GM19467 (cell line): Measurements from ENCODE around the gene SEMA7A.

Source experiments
- ATAC-seq: cut with Tn5 transposase; IDR thresholded peaks from one replicate; pipeline ENCODE4 v1.9.1; 2021; ENCODE audit warnings: mild to moderate bottlenecking, moderate library complexity; ENCODE audit not compliant: unreplicated experiment

Gene SEMA7A

DNA sequence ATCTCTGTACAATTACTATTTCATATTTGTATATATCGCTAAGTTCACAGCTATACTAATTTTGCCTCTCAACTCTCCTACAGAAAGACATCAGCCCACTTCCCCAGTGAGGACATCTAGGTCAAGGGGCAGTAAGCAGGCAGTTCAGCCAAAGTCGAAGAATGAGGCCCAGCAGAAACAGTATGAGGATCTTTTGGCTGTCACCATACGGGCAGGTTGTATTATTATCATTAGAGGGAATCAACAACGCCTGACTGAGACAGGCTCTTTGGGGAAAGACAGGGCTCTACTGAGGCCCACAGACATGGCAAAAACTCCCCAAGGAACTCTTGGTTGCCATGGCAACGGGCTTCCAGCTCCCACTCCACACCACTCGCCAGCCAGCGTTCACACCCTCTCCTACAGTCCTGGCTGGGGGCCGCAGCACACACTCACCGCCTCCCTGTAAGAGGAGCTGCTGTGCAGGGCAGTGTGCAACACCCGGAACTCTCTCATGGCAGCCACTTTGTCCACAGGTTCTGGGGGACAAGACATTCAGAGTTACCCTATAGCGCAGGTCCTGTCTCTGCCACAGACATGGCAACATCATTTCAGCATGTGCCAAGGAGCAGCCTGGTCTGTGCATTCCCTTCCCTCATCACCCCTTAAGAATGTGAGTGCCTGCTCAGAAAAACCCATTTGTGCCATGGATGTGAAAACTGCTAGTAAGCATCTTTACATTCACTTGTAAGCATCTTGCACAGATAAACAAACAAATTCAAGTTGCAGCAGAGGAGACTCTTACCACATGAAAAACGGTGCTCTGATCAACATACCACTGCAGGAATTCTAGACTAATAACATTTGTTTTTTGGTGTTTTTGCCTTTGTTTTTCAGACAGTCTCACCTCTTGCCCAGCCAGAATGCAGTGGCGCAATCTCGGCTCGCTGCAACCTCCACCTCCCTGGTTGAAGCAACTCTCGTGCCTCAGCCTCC, 18.4 kb upstream of the SEMA7A start:
- ATAC-seq: no peak

DNA sequence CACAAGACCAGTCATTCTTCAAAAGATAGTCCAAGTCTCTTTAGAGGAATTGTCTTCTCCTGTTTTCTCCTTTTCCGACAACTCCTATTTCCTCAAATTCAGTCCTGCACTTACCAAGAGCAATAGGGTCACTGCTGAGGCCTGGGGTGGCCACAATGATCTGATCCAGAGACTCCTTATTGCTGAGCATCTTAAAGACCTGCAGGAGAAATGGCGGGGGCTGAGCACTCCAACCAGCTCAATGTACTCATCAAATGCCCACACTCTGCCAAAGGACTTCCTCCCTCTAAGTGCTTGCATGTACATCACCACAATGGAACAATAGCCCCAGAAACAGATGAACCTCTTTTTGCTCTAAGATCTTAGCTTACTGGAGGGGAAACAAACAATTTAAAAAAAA, 17.6 kb upstream of the SEMA7A start:
- no peak for ATAC-seq

DNA sequence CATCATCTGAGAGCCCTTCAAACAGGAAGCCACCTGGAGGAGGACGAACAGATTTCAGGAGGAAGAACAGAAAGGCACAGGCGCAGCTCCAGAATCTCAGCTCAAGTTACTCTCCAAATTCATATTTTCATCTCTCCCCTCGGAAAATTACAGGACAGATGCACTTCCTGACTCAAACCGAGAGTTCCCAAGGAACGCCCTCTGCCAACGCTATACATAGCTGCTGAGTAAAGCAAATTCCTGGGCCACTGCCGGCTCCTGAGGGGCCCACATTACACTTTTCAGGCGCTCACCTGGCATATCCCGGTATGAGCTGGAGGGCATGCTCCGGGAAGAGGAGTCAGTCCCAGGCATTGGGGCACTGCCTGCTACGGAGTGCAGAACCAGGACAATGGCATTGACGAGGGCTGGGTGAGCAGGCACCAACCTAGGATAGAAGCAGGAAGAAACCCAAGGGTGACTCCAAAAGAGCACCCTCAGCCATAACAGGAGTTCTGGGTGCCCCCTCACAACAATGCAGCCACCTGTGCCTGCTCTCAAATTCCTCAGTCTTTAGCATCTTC, 16.0 kb upstream of the SEMA7A start:
- no peak for ATAC-seq

GRCh38 chr15:74449095-74449494, 15.3 kb upstream of the SEMA7A start:
- ATAC-seq: no peak

DNA sequence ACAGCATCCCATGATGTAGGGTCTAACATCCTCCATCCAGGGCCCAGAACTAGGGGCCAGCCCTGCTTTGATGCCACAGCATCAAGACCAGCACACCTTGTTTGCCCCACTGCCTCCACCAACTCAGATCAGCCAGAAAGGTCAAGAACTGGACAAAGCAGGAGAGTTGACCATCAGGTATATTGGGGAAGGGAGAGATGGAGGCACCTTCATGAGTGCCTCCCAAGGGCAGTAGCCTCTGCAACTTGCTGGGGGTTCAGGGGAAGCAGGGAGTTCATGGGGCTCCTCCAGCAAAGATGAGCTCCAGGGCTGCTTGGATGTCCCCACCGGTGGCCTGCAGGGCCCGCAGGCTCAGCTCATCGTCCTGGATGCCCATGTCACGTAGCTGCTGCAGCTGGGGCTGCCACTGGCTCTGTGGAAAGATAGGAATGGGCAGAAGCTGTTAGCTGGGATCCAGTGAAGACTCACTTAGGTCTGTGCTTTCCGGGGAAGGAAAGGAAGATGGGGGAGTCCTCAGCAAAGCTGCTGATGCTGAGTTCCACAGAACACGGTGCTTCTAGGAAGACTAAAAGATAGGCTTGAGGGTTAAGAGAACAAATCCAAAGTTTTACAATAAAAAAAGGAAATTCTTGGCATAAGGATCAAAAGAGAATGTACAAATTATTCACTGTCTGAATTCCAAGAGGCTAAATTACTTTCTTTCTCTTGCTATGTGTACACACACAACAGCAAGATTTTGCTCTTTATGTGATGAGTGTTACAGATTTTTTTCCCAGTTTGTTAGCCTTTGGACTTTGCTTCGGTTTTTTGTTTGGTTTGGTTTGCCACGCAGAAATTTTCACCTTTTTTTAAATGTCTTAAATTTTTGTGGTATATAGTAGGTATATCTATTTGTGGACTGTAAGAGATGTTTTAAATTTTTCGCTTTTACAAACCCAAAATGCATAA, 12.3 kb upstream of the SEMA7A start:
- ATAC-seq: no peak

- ATAC-seq: no peak
Measured at GRCh38 chr15:74444106-74445062, 10.6 kb upstream of the SEMA7A start.

DNA sequence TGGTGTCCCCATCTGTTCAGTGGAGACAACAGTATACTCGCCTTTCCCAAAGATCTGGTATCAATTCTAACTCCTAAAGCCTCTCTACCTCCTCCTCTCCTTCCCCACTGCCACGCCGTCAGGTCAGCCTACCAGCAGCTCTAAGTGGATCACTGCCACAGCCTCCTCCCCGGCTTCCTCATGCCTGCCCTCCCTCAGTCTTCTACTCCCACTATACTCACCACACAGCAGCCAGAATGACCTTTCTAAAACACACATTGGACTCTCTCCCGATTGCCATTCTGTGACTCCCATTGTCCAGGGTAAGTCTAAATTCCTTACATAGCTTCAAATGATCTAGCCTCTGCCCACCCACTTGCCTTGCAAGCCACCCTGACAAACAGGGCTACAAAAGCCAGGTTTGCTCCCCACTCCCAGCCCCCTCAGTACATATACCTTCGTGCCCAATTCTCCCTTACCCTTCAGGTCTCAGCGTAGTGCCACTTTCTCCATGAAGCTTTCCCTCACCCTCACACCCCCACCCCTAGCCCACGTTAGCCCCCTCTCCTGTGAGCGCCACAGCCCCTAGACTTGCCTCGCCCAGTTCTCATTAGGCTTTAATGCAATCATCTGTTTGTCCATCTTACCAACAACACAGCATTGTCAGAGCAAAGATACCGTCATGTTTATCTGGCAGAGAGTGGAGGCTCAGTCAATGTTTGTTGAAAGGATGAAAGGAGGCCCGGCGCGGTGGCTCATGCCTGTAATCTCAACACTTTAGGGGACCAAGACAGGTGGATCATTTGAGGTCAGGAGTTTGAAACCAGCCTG, 9.5 kb upstream of the SEMA7A start:
- no peak for ATAC-seq

- no peak for ATAC-seq
Measured at GRCh38 chr15:74442604-74443003, 8.8 kb upstream of the SEMA7A start.

DNA sequence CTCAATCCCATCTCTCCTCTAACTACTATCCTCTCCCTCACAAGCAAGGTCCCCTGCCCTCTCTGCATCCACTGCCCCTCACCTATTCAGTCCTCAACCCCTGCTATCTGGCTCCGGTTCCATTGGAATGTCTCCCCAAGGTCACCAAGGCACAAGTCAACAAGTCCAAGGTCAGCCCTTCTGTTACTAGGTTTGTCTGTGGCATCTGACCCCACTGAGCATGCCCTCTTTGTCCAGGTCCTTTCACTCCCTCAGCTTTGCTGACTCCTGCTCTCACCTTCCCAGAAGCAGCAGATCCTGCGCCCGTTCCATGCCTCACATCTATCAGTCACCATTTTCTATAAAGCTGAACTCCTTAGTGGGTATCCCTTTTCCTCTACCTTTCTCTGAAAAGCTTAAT, 8.3 kb upstream of the SEMA7A start:
- no peak for ATAC-seq

GRCh38 chr15:74441248-74441941, 7.6 kb upstream of the SEMA7A start:
- ATAC-seq: no peak

- no peak for ATAC-seq
Measured at GRCh38 chr15:74438721-74439316, 5.1 kb upstream of the SEMA7A start.

GRCh38 chr15:74438206-74438605, 4.4 kb upstream of the SEMA7A start:
- no peak for ATAC-seq

DNA sequence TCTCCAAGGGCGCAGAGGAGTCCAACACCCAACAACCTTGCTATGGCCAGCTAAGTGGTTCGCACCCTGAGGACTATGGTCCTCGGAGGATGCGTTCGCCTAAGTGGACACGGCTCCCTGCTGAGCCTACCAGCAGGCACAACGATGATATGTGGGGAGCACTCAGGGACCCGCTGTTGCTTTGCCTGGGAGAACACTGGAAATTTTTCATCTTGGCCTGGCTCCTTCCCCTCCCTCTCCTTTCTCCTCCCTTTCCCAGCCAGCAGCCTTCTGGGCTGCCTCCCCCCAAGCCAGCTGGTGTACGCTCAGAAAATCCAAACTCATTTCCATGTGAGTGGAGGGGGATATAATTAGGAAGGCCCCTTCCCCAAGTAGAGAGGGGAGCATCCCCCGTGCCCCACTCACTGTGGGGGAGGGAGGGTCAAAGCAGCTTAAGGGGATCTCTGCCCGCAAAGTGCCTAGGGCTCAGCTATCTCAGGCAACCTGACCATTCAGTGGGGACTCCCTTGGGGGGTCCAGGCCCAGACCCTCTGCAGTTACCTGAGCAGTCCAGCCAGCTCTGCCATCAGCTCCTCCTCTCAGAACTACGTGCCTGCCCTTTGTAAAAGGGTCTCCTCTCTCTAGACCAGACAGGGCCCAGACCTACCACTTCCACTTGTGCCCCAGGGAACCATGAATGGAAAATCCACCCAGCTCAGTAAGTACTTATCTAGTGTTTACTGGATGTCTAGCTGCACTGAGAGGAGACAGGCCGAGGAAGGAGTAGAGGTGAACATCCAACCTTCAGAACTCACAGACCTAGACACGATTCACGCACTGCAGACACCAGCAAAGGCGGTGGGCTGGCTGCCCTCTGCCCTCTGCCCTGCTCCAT, 742 bp upstream of the SEMA7A start:
- no peak for ATAC-seq

DNA sequence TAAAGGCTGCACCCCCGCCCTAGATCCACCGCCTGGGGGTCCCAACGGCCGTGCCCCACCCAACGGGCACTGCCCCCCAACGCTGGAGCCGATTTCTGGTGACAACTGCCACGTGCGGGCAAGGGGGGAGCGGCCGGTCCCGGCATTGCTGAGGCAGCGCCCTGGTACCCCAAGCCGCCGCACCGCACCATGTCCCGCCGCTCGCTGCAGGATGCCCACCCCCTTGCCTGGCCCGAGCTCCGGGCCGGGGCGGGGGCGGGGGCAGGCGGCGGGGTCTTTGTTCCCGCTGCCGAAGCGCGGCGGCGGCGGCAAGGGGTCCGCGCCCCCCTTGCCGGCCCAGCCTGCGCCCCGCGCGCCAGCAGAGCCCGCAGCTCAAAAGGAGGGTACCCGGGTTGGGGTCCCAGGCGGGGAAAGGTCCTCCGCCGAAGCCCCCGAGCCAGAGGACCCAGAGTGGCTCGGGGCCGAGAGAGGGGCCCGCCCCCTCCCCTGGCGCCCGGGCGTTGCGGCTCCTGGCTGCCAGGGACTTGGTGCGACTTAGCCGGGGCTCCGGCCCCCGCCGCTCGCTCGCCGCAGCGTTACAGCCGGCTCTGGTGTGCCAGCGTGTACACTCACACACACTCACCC, 678 bp downstream of the SEMA7A start:
- peak; percentile 11 for ATAC-seq

GRCh38 chr15:74432271-74432967, 1.3 kb downstream of the SEMA7A start:
- ATAC-seq: no peak

DNA sequence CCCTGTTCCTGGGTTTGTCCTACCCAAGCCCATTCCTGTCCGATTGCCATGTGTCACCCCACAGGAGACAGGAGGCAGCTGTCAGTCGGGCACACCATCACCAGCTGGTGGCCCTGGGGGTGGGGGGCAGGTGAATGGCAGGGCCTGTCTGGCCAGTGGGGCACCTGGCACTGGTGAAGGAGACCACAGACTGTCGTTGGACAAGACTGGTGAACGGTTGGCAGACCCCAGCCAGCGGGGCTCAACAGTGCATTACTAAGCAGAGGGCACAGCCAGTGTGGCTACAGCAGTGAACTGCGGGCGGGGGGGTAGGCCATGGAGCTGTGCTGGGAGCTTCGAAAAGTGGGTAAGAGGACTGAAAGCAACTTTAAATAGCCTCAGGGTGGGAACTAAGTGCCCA, 2.1 kb downstream of the SEMA7A start:
- no peak for ATAC-seq
